ENCODE results near the gene IL15.

DNA sequence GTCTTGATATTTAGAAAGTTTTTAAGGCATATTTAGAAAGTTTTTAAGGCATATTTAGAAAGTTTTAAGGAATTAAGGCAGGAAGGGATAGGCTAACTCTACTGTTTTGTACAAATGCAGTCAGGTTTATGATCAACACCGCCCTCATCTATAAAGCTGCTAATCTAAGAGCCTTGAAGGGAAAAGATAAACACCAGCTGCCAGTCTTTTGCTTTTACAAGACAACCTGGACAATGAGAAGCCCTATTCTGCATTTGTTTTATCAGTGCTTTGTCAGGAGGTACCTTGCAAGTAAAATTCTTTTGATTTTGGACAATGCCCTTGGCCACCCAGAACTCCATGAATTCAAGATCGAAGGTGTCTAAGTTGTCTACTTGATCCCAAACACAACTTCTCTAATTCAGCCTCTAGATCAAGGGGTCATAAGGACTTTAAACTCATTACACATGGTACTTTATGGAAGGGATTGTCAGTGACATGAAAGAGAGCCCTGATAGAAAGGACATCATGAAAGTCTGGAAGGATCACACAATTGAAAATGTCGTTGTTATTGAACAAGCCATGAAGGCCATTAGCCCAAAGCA is 39.8 kb downstream of the IL15 start:
- no peak for TF ChIP-seq POLR2A (IDR thresholded peaks at IDR 0.05)
- no peak for TF ChIP-seq POLR2AphosphoS5 (IDR thresholded peaks at IDR 0.05)

Data from prostate gland (tissue), 1 donor.